Neuronal stem cell (in vitro differentiated cells): ENCODE measurements around the gene MICAL2.

ENCODE experiments used
- DNase-seq: peaks from one replicate; pipeline ENCODE4 v3.0.0-alpha.2; 2013; ENCODE audit warnings: low spot score
- H2AFZ ChIP-seq: one replicate; pipeline ENCODE4 v1.6.1; 2013; ENCODE audit warnings: mild to moderate bottlenecking, low read length, inconsistent platforms
- H2AK5ac ChIP-seq: 2 replicates; pipeline ENCODE4 v1.6.1; 2013; ENCODE audit warnings: low read depth, mild to moderate bottlenecking, inconsistent platforms, low read length, moderate library complexity, mixed read lengths
- H2BK120ac ChIP-seq: 2 replicates; pipeline ENCODE4 v1.6.1; 2013; ENCODE audit warnings: low read depth, mild to moderate bottlenecking, inconsistent platforms, low read length, moderate library complexity, mixed read lengths
- H2BK12ac ChIP-seq: one replicate; pipeline ENCODE4 v1.6.1; 2013; ENCODE audit warnings: low read length, inconsistent platforms
- H2BK15ac ChIP-seq: 2 replicates; pipeline ENCODE4 v1.6.1; 2013; ENCODE audit warnings: mild to moderate bottlenecking, low read length, inconsistent platforms, mixed read lengths
- H2BK5ac ChIP-seq: one replicate; pipeline ENCODE4 v1.6.1; 2013; ENCODE audit warnings: inconsistent platforms, mild to moderate bottlenecking, low read length, moderate library complexity
- H3K14ac ChIP-seq: one replicate; pipeline ENCODE4 v1.6.1; 2013; ENCODE audit warnings: low read length, inconsistent platforms
- H3K18ac ChIP-seq: 2 replicates; pipeline ENCODE4 v1.6.1; 2013; ENCODE audit warnings: low read length, inconsistent platforms
- H3K23ac ChIP-seq: 2 replicates; pipeline ENCODE4 v1.6.1; 2013; ENCODE audit warnings: low read depth, mild to moderate bottlenecking, mixed read lengths, low read length, inconsistent platforms; ENCODE audit not compliant: poor library complexity
- H3K27ac ChIP-seq: replicated peaks from 3 replicates; pipeline ENCODE4 v1.5.1; 2013; ENCODE audit warnings: low read length, inconsistent platforms
- H3K27me3 ChIP-seq, 3 experiments: 2 replicates each; pipeline ENCODE4 v1.6.1; 2013; ENCODE audit warnings: low read length in 3 of 3, mild to moderate bottlenecking in 2 of 3, inconsistent platforms in 1 of 3, low read depth in 1 of 3, mixed read lengths in 1 of 3, moderate library complexity in 1 of 3; ENCODE audit not compliant: control insufficient read depth in 3 of 3, insufficient read depth in 3 of 3
- H3K36me3 ChIP-seq, 2 donors: replicated peaks in 1 of 2; 2 replicates each; pipeline ENCODE4 v1.6.1; 2013; ENCODE audit warnings: low read length in 2 of 2; ENCODE audit not compliant: control insufficient read depth in 2 of 2, insufficient read depth in 2 of 2
- H3K4ac ChIP-seq: 2 replicates; pipeline ENCODE4 v1.6.1; 2013; ENCODE audit warnings: inconsistent platforms, mild to moderate bottlenecking, low read length, moderate library complexity
- H3K4me1 ChIP-seq, 2 donors: 1 replicate in 1 of 2; 2 replicates in 1 of 2; pipeline ENCODE4 v1.6.1; 2013; ENCODE audit warnings: low read length in 2 of 2, low read depth in 1 of 2; ENCODE audit not compliant: control insufficient read depth in 2 of 2, insufficient read depth in 1 of 2
- H3K4me2 ChIP-seq: one replicate; pipeline ENCODE4 v1.6.1; 2013; ENCODE audit warnings: mild to moderate bottlenecking, low read length, inconsistent platforms; ENCODE audit not compliant: insufficient read depth, poor library complexity, severe bottlenecking
- H3K4me3 ChIP-seq, 2 donors: 2 replicates each; pipeline ENCODE4 v1.5.1; 2013; ENCODE audit warnings: low read length in 2 of 2, mild to moderate bottlenecking in 2 of 2, inconsistent platforms in 1 of 2, moderate library complexity in 1 of 2
- H3K79me1 ChIP-seq: one replicate; pipeline ENCODE4 v1.6.1; 2013; ENCODE audit warnings: low read depth, mild to moderate bottlenecking, inconsistent platforms, low read length, moderate library complexity
- H3K9ac ChIP-seq: one replicate; pipeline ENCODE4 v1.6.1; 2013; ENCODE audit warnings: mild to moderate bottlenecking, low read depth, low read length, inconsistent platforms; ENCODE audit not compliant: poor library complexity
- H3K9me3 ChIP-seq, 2 donors: replicated peaks in 1 of 2; 2 replicates each; pipeline versions ENCODE3 to v1.6.1; 2013; ENCODE audit warnings: low read length in 2 of 2, mild to moderate bottlenecking in 2 of 2, inconsistent platforms in 1 of 2, low read depth in 1 of 2, mixed read lengths in 1 of 2, moderate library complexity in 1 of 2; ENCODE audit not compliant: control insufficient read depth in 2 of 2, insufficient read depth in 1 of 2
- H4K8ac ChIP-seq: one replicate; pipeline ENCODE4 v1.6.1; 2013; ENCODE audit warnings: low read depth, mild to moderate bottlenecking, inconsistent platforms, low read length, moderate library complexity
- H4K91ac ChIP-seq: one replicate; pipeline ENCODE4 v1.6.1; 2013; ENCODE audit warnings: low read length, low read depth, mild to moderate bottlenecking, inconsistent platforms; ENCODE audit not compliant: poor library complexity
- WGBS, 2 donors: extraction: QIAGEN DNeasy Blood & Tissue Kit; methylation state at CpG; one replicate each; pipeline ENCODE4 v1.1.7; 2013; ENCODE audit warnings: missing lambda C conversion rate in 2 of 2, mixed read lengths in 1 of 2; ENCODE audit not compliant: insufficient read length in 2 of 2, insufficient replicate concordance in 1 of 2; ENCODE audit errors: extremely low coverage in 2 of 2; 5-methylcytosine and 5-hydroxymethylcytosine counted together

Gene MICAL2

GRCh38 chr11:12124306-12124705 lies 13.9 kb downstream of the MICAL2 start:
- no peak for DNase-seq
- Histone ChIP-seq H4K8ac (no peak overlapping the region), H2AK5ac (no peak overlapping the region), H2AFZ (no peak overlapping the region), H3K4me3 (no peak overlapping the region), H3K14ac (no peak overlapping the region), H2BK5ac (no peak overlapping the region), H3K9ac (no peak overlapping the region), H3K79me1 (no peaks in the 10 kb centered on the region), H2BK12ac (no peak overlapping the region), H3K27me3 (peaks cover 0 to 6% (median 0%) of the 10 kb centered on the region in 3 experiments), H4K91ac (no peak overlapping the region), H3K4ac (no peak overlapping the region), H3K27ac (no peak overlapping the region), H3K4me1 (peaks cover 0 to 8% of the 10 kb centered on the region in 2 donors), H3K9me3 (no peaks in the 10 kb centered on the region), H3K36me3 (no peaks in the 10 kb centered on the region), H2BK120ac (no peak overlapping the region), H3K18ac (no peak overlapping the region), H3K23ac (no peak overlapping the region), H3K4me2 (no peak overlapping the region), H2BK15ac (no peak overlapping the region)
- WGBS, 2 donors, result no CpG with 5 or more reads among the region's 9 CpGs

GRCh38 chr11:12125609-12126149 lies 15.3 kb downstream of the MICAL2 start:
- H3K18ac ChIP-seq, result no peak overlapping the region
- H3K27me3 ChIP-seq, result peaks cover 0 to 6% (median 0%) of the 10 kb centered on the region in 3 experiments
- no peaks in the 10 kb centered on the region for H3K4me1 ChIP-seq
- no peak overlapping the region for H2AK5ac ChIP-seq
- H3K4me2 ChIP-seq, result no peak overlapping the region
- no peak overlapping the region for H4K91ac ChIP-seq
- no peak overlapping the region for H2BK15ac ChIP-seq
- no peak overlapping the region for H3K23ac ChIP-seq
- no peak overlapping the region for H3K4ac ChIP-seq
- H2BK12ac ChIP-seq, result no peak overlapping the region
- no peak for DNase-seq
- H4K8ac ChIP-seq, result no peak overlapping the region
- H2BK5ac ChIP-seq, result no peak overlapping the region
- no peak overlapping the region for H3K27ac ChIP-seq
- WGBS, 2 donors, result no CpG with 5 or more reads among the region's 4 CpGs
- no peaks in the 10 kb centered on the region for H3K79me1 ChIP-seq
- no peaks in the 10 kb centered on the region for H3K36me3 ChIP-seq
- H3K9me3 ChIP-seq, result no peaks in the 10 kb centered on the region
- no peak overlapping the region for H3K4me3 ChIP-seq
- no peak overlapping the region for H2BK120ac ChIP-seq
- H2AFZ ChIP-seq, result no peak overlapping the region
- no peak overlapping the region for H3K14ac ChIP-seq
- H3K9ac ChIP-seq, result no peak overlapping the region

GRCh38 chr11:12126344-12127019 lies 16.1 kb downstream of the MICAL2 start:
- Histone ChIP-seq H3K4me1 (no peaks in the 10 kb centered on the region), H3K14ac (no peak overlapping the region), H3K4me3 (no peak overlapping the region), H2BK120ac (no peak overlapping the region), H2AFZ (no peak overlapping the region), H3K27me3 (peaks cover 0 to 8% (median 0%) of the 10 kb centered on the region in 3 experiments), H3K36me3 (no peaks in the 10 kb centered on the region), H3K9ac (no peak overlapping the region), H2BK5ac (no peak overlapping the region), H2AK5ac (no peak overlapping the region), H4K8ac (no peak overlapping the region), H3K4me2 (no peak overlapping the region), H3K18ac (no peak overlapping the region), H3K79me1 (no peaks in the 10 kb centered on the region), H3K9me3 (no peaks in the 10 kb centered on the region), H3K23ac (no peak overlapping the region), H4K91ac (no peak overlapping the region), H3K27ac (no peak overlapping the region), H2BK12ac (no peak overlapping the region), H2BK15ac (no peak overlapping the region), H3K4ac (no peak overlapping the region)
- WGBS, 2 donors, result no CpG with 5 or more reads among the region's 4 CpGs
- DNase-seq, result no peak

- no peak overlapping the region for H2BK12ac ChIP-seq
- H2BK120ac ChIP-seq, result no peak overlapping the region
- H3K79me1 ChIP-seq, result no peaks in the 10 kb centered on the region
- H3K9ac ChIP-seq, result no peak overlapping the region
- H2AFZ ChIP-seq, result no peak overlapping the region
- no peak overlapping the region for H2BK5ac ChIP-seq
- no peaks in the 10 kb centered on the region for H3K4me1 ChIP-seq
- peaks cover 0 to 8% (median 0%) of the 10 kb centered on the region in 3 experiments for H3K27me3 ChIP-seq
- WGBS, 2 donors, result no CpG with 5 or more reads among the region's 4 CpGs
- no peak overlapping the region for H2AK5ac ChIP-seq
- no peak overlapping the region for H3K4ac ChIP-seq
- no peak overlapping the region for H3K27ac ChIP-seq
- H3K9me3 ChIP-seq, result no peaks in the 10 kb centered on the region
- H4K91ac ChIP-seq, result no peak overlapping the region
- no peak overlapping the region for H3K4me3 ChIP-seq
- H2BK15ac ChIP-seq, result no peak overlapping the region
- DNase-seq, result no peak
- no peak overlapping the region for H3K4me2 ChIP-seq
- H3K18ac ChIP-seq, result no peak overlapping the region
- H4K8ac ChIP-seq, result no peak overlapping the region
- no peaks in the 10 kb centered on the region for H3K36me3 ChIP-seq
- H3K23ac ChIP-seq, result no peak overlapping the region
- H3K14ac ChIP-seq, result no peak overlapping the region
Measured at GRCh38 chr11:12127206-12127898, 17.0 kb downstream of the MICAL2 start.
